Central memory CD8-positive, alpha-beta T cell (primary cell): ENCODE measurements around the gene SCFD2.

ENCODE experiments used
- ATAC-seq: fragments of 150-1000 bp; cut with Tn5 transposase; replicated peaks from 2 replicates; pipeline ENCODE4 v1.10.0; 2022; ENCODE audit warnings: mild to moderate bottlenecking, moderate FRiP score, moderate number of reproducible peaks; ENCODE audit not compliant: poor library complexity, severe bottlenecking; ENCODE audit errors: extremely low read depth
- DNase-seq, 2 donors: peaks; one replicate each; pipeline ENCODE4 v3.0.0; 2021; ENCODE audit warnings: low spot score in 2 of 2
- H3K27ac Mint-ChIP-seq: one replicate; pipeline ENCODE4 v1.8.0; 2022; ENCODE audit warnings: low read depth, mild to moderate bottlenecking, moderate library complexity, mixed read lengths
- H3K27me3 Mint-ChIP-seq: one replicate; pipeline ENCODE4 v1.8.0; 2022; ENCODE audit warnings: mixed read lengths
- H3K36me3 Mint-ChIP-seq: one replicate; pipeline ENCODE4 v1.8.0; 2022; ENCODE audit warnings: mild to moderate bottlenecking, moderate library complexity, mixed read lengths; ENCODE audit not compliant: insufficient read depth
- H3K4me1 Mint-ChIP-seq: one replicate; pipeline ENCODE4 v1.8.0; 2022; ENCODE audit warnings: mixed read lengths
- H3K4me3 Mint-ChIP-seq: one replicate; pipeline ENCODE4 v1.8.0; 2022; ENCODE audit warnings: mild to moderate bottlenecking, moderate library complexity, mixed read lengths
- H3K9me3 Mint-ChIP-seq: one replicate; pipeline ENCODE4 v1.8.0; 2022; ENCODE audit warnings: mixed read lengths

Gene SCFD2

GRCh38 chr4:53169695-53170617 lies 195.9 kb downstream of the SCFD2 start:
- Mint-ChIP-seq H3K4me1 (no peaks in the 10 kb centered on the region), H3K36me3 (peaks cover under 1% of the 10 kb centered on the region), H3K27me3 (no peaks in the 10 kb centered on the region), H3K4me3 (no peak overlapping the region), H3K27ac (no peak overlapping the region), H3K9me3 (peaks cover 6% of the 10 kb centered on the region)
- ATAC-seq (no peak), DNase-seq (no peak)

DNA sequence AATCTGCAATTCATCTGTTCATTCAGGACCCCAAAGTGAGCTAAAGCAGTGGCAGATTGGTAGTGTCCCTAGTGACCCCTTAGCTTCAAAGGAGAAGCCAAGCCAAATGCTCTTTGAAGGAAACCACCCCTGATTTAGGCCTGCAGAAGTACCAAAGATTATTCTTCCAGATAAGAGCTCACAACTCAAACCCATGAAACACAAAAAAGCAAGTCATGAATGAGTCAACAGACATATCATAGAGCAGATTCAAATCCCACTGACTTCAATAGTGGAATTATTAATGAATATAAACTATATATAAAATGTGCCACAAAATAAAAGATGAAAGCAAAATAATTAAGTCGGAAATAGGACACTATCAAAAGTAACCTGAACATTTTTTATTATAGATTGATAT lies 197.6 kb downstream of the SCFD2 start:
- ATAC-seq, result no peak
- no peaks in the 10 kb centered on the region for H3K27me3 Mint-ChIP-seq
- H3K4me1 Mint-ChIP-seq, result no peaks in the 10 kb centered on the region
- H3K36me3 Mint-ChIP-seq, result peaks cover 1% of the 10 kb centered on the region
- peaks cover under 1% of the 10 kb centered on the region for H3K9me3 Mint-ChIP-seq
- H3K27ac Mint-ChIP-seq, result no peak overlapping the region
- DNase-seq, result no peak
- no peak overlapping the region for H3K4me3 Mint-ChIP-seq

DNA sequence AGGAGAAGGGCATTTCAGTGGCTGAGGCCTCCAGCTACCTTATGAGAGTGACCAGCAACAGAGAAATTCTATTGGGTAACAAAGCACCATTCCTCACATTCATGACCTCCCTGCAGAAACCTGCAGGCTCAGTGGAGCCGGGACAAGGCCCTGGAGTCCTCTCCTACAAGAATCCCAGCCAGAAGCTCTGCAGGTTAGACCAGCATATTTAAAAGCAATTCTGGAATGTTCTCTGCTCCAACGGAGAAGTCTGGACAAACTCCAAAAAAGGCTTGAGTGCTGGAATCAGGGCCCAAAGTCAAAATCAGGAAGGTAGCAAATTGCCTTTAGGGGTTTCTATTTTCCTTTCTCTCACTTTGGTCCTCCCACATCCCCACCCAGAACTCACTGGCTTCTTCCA lies 202.9 kb downstream of the SCFD2 start:
- no peaks in the 10 kb centered on the region for H3K27me3 Mint-ChIP-seq
- ATAC-seq, result no peak
- no peak overlapping the region for H3K4me3 Mint-ChIP-seq
- no peaks in the 10 kb centered on the region for H3K4me1 Mint-ChIP-seq
- no peak for DNase-seq
- H3K36me3 Mint-ChIP-seq, result peaks cover 1% of the 10 kb centered on the region
- no peaks in the 10 kb centered on the region for H3K9me3 Mint-ChIP-seq
- H3K27ac Mint-ChIP-seq, result no peak overlapping the region

DNA sequence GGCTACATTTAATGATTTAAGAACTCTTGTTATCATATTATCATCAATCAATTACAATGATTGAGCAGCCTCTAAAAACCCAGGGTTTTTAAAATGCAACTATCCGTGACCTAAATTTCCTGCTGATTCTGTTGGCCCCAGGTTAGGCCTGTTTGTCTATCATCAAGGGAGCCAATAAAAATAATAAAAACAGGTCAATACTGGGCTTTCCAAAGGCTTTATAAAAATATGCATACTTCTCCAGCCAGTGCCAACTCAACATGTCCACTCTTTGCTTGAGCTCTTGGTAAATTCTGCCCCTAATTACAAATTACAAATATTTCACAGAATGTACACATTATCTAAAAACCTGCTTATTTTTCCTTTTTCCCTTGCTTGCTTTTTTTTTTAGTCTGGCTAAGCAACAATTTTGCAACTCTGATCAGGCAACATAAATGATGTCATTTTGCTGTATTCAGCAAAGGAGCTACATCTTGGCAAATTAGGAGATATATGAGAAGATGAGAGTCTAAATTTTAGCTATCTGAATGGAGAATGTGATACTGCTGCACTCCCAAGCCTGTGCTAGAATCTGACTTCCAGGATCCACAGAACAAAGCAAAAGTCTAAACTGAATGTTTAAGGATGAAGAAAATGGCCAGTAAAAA lies 204.0 kb downstream of the SCFD2 start:
- Mint-ChIP-seq H3K4me3 (no peak overlapping the region), H3K27ac (no peak overlapping the region), H3K4me1 (no peaks in the 10 kb centered on the region), H3K36me3 (peaks cover 1% of the 10 kb centered on the region), H3K27me3 (no peaks in the 10 kb centered on the region), H3K9me3 (no peaks in the 10 kb centered on the region)
- ATAC-seq (no peak), DNase-seq (no peak)

DNA sequence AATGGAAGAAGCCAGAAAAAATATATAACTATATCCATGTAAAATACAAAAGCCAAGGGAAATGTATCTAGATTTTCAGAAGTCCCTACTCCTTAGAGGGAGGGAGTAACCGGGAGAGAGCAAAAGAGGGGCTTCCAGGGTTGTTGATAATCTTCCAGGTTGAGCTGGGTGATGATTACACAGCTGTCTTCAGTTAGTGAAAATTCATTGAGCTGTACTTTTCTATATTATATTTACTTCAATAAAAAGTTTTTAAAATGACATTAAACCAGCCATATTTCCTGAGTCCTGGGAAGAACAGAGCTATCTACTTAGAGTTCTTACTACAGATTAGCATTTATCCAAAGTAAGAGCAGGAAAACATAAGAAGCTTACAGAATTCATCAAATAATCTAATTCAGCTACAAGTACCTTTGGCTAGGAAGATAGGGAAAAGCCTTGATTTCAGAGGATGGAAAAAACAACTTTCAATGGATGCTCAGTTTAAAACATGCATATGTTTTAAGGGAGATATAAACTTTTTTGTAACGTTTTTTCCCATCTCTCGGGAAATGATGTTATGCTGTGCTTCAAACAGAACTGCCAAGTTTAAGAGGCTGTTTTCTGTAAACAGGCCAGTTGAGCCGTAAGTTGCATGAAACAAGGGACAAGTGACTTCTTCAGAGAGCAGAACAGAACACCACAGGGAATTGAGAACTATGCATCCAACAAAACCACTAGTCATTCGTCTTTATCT lies 204.6 kb downstream of the SCFD2 start:
- no peaks in the 10 kb centered on the region for H3K4me1 Mint-ChIP-seq
- no peaks in the 10 kb centered on the region for H3K9me3 Mint-ChIP-seq
- peaks cover 1% of the 10 kb centered on the region for H3K36me3 Mint-ChIP-seq
- no peak for DNase-seq
- no peak overlapping the region for H3K4me3 Mint-ChIP-seq
- no peak overlapping the region for H3K27ac Mint-ChIP-seq
- H3K27me3 Mint-ChIP-seq, result no peaks in the 10 kb centered on the region
- no peak for ATAC-seq

DNA sequence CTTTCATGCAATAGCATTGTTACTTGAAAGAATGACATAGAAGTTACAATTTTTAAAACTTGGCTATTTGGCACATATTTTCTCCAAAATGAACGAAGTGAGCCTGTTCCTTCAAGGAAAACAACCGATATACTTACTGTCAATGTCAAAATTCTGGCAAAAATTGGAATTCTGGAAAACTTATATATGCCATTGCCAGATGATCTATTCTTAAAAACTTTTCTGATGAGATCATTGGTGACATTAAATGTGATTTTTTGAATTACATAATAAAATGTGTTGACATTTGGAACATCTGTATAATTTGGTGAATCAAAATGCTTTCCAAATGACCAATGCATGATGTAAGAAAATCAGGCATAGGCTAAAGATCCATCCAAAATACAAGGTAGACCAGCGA lies 209.0 kb downstream of the SCFD2 start:
- Mint-ChIP-seq H3K36me3 (no peaks in the 10 kb centered on the region), H3K4me1 (no peaks in the 10 kb centered on the region), H3K9me3 (no peaks in the 10 kb centered on the region), H3K27me3 (no peaks in the 10 kb centered on the region), H3K27ac (no peak overlapping the region), H3K4me3 (no peak overlapping the region)
- DNase-seq (no peak), ATAC-seq (no peak)

- no peaks in the 10 kb centered on the region for H3K36me3 Mint-ChIP-seq
- no peaks in the 10 kb centered on the region for H3K27me3 Mint-ChIP-seq
- no peaks in the 10 kb centered on the region for H3K4me1 Mint-ChIP-seq
- H3K9me3 Mint-ChIP-seq, result no peaks in the 10 kb centered on the region
- no peak overlapping the region for H3K27ac Mint-ChIP-seq
- no peak overlapping the region for H3K4me3 Mint-ChIP-seq
- no peak for DNase-seq
- no peak for ATAC-seq
These were observed 213.4 kb downstream of the SCFD2 start for GRCh38 chr4:53152467-53152866.

DNA sequence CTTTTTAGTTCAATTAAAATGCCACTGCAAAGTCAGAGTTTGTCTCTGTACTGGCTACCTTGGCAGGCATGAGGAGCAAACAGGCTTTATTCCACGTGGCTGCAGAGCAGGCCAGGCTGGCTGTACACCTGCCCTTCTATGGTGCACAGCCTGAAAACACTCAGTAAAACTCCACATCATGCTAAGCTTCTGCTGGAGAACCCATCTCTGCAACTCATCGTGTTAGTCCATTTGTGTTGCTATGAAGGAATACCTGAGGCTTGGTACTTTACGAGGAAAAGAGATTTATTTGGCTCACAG lies 214.4 kb downstream of the SCFD2 start:
- ATAC-seq, result no peak
- H3K27ac Mint-ChIP-seq, result no peak overlapping the region
- H3K27me3 Mint-ChIP-seq, result no peaks in the 10 kb centered on the region
- no peaks in the 10 kb centered on the region for H3K36me3 Mint-ChIP-seq
- H3K4me3 Mint-ChIP-seq, result no peak overlapping the region
- no peaks in the 10 kb centered on the region for H3K4me1 Mint-ChIP-seq
- DNase-seq, result no peak
- no peaks in the 10 kb centered on the region for H3K9me3 Mint-ChIP-seq

GRCh38 chr4:53150631-53151488 lies 215.0 kb downstream of the SCFD2 start:
- no peaks in the 10 kb centered on the region for H3K4me1 Mint-ChIP-seq
- H3K4me3 Mint-ChIP-seq, result no peak overlapping the region
- no peak overlapping the region for H3K27ac Mint-ChIP-seq
- DNase-seq, result no peak
- ATAC-seq, result no peak
- no peaks in the 10 kb centered on the region for H3K9me3 Mint-ChIP-seq
- H3K27me3 Mint-ChIP-seq, result no peaks in the 10 kb centered on the region
- H3K36me3 Mint-ChIP-seq, result no peaks in the 10 kb centered on the region

- ATAC-seq (no peak), DNase-seq (no peak)
- Mint-ChIP-seq H3K9me3 (no peaks in the 10 kb centered on the region), H3K36me3 (peaks cover under 1% of the 10 kb centered on the region), H3K27me3 (no peaks in the 10 kb centered on the region), H3K4me3 (no peak overlapping the region), H3K4me1 (no peaks in the 10 kb centered on the region), H3K27ac (no peak overlapping the region)
These were observed 218.2 kb downstream of the SCFD2 start for GRCh38 chr4:53147711-53148110.

- DNase-seq (no peak), ATAC-seq (no peak)
- Mint-ChIP-seq H3K9me3 (no peaks in the 10 kb centered on the region), H3K4me3 (no peak overlapping the region), H3K4me1 (no peaks in the 10 kb centered on the region), H3K27me3 (no peaks in the 10 kb centered on the region), H3K36me3 (peaks cover 3% of the 10 kb centered on the region), H3K27ac (no peak overlapping the region)
These were observed 218.7 kb downstream of the SCFD2 start for GRCh38 chr4:53147197-53147596.

DNA sequence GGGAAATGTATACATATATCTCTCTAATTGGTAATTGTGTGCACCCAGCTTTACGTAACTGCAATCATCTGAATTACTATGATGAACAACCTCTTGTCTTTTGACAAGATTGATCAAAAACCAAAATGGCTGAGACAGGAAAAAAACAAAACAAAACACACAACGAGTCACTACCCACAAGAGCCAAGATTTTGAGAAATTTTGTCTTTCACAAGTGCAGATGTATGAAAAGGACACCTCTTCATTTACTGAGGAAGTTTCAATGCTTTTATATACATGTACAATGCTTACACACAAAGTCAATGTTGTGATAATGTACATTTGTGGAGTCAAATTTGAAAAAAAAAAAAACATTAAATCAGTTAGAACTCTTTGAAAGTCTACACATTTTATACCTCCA lies 224.6 kb downstream of the SCFD2 start:
- Mint-ChIP-seq H3K36me3 (peaks cover 6% of the 10 kb centered on the region), H3K4me3 (no peak overlapping the region), H3K4me1 (peaks cover 5% of the 10 kb centered on the region)

More for the DNA sequence above, 224.6 kb downstream of the SCFD2 start:
- no peak overlapping the region for H3K27ac Mint-ChIP-seq
- H3K27me3 Mint-ChIP-seq, result no peaks in the 10 kb centered on the region
- H3K9me3 Mint-ChIP-seq, result no peaks in the 10 kb centered on the region
- DNase-seq, result no peak
- ATAC-seq, result no peak
